MCF 10A (cell line): ENCODE measurements around the gene LRRC47. TPM values are rescaled to one million over a fixed set of nuclear protein-coding genes. Genes with fewer than 3 reads are reported as not detected.
A peak's percentile ranks its signal among the peaks of the same experiment; 100 is the strongest.

ENCODE experiments used
- BruUV-seq: library from RNA; stranded (reverse); fragments of 400-500 nt; replicated peaks from 2 replicates; lab custom pipeline; 2021; lab: Mats Ljungman, UMichigan
- CTCF ChIA-PET: fragments of 300-600 bp; sonication (Branson Sonifier 250); formaldehyde crosslinking; extraction: SDS; loops from one replicate; lab custom pipeline; 2021; ENCODE audit warnings: antibody characterized with exemption, inconsistent platforms; lab: Yijun Ruan, JAX
- POLR2A ChIA-PET: fragments of 300-600, 350-650 bp; sonication (Branson Sonifier 250); formaldehyde crosslinking; extraction: SDS; loops from one replicate; lab custom pipeline; 2020; ENCODE audit warnings: antibody characterized with exemption, inconsistent platforms; lab: Yijun Ruan, JAX
- DNase-seq: peaks from one replicate; pipeline ENCODE4 v3.0.0-alpha.2; 2018; ENCODE audit not compliant: unreplicated experiment
- H3K27ac Mint-ChIP-seq: one replicate; pipeline ENCODE4 v1.8.0; 2022; ENCODE audit warnings: mild to moderate bottlenecking, low read depth, mixed read lengths; ENCODE audit not compliant: unreplicated experiment
- H3K27me3 Mint-ChIP-seq: one replicate; pipeline ENCODE4 v1.8.0; 2022; ENCODE audit warnings: mixed read lengths; ENCODE audit not compliant: insufficient read depth, unreplicated experiment
- H3K36me3 Mint-ChIP-seq: one replicate; pipeline ENCODE4 v1.8.0; 2022; ENCODE audit warnings: mild to moderate bottlenecking, moderate library complexity, mixed read lengths; ENCODE audit not compliant: insufficient read depth, unreplicated experiment
- H3K4me1 Mint-ChIP-seq: one replicate; pipeline ENCODE4 v1.8.0; 2022; ENCODE audit warnings: mixed read lengths; ENCODE audit not compliant: insufficient read depth, unreplicated experiment
- H3K4me3 Mint-ChIP-seq: one replicate; pipeline ENCODE4 v1.8.0; 2022; ENCODE audit warnings: mild to moderate bottlenecking, moderate library complexity, mixed read lengths; ENCODE audit not compliant: unreplicated experiment
- H3K9me3 Mint-ChIP-seq: one replicate; pipeline ENCODE4 v1.8.0; 2022; ENCODE audit warnings: mixed read lengths; ENCODE audit not compliant: unreplicated experiment
- intact Hi-C: fragments of 100-400 bp; cut with micrococcal nuclease; formaldehyde crosslinking; loops from 2 replicates; pipeline ENCODE4 v1.14.1; 2022
- total RNA-seq: library from RNA; stranded (reverse); gene quantifications from 2 replicates; pipeline ENCODE4 v1.2.3, GENCODE V29; 2022
- TF ChIP-seq, protein P1 (sequence below): fragments of 200-600 bp; IDR thresholded peaks from one replicate; pipeline ENCODE4 v1.8.0; 2022; ENCODE audit warnings: antibody characterized with exemption, mild to moderate bottlenecking; ENCODE audit not compliant: unreplicated experiment

LRRC47 gene
- total RNA-seq, 1 experiment from 2014 or later: 46.1 TPM

DNA sequence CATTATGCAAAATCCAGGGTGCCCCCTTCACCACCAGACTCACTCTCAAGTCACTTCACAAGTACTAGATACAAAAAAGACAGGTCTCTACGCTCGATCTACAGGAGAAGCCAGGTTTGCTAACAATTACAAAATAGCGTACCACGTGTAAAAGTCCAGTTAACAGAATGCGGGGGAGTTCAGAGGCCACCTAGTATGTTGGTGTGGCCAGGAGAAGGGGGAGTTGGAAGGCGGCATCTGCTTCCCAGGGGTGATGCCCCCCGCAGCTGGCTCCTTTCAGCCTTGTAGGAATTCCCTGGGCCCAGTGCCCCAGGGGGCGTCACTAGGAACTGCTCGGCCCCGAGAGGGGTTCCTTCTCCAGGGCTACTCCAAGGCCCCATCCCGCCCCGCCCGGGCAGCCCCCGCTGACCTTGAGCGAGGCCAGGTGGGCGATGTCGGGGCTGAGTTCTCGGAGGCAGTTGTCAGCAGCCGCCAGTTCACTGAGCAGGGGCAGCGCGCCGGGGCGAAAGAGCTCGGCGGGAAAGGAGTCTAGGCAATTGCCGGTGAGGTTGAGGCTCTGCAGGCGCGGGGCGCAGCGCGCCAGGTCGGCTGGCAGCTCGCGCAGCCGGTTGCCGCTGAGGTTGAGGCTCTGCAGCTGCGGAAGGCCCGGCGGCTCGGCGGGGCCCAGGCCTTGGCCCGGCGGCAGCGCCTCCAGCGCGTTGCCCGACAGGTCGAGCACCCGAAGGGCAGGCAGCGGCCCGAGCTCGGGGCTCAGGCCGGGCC is 664 bp downstream of the LRRC47 start:
- Mint-ChIP-seq H3K36me3 (peaks cover 29% of the 10 kb centered on the region), H3K4me3 (peak overlapping the region; percentile 94), H3K9me3 (no peaks in the 10 kb centered on the region), H3K27me3 (no peaks in the 10 kb centered on the region), H3K27ac (peak overlapping the region; percentile 86), H3K4me1 (peaks cover 16% of the 10 kb centered on the region)
- CTCF ChIA-PET: interaction anchor here (0.5 to 2.2 kb wide), 5 partner anchors 15 to 227 kb away, joined by 3 to 5 read pairs (median 3); partner anchors contain the start of genes CEP104 and DFFB
- POLR2A ChIA-PET: interaction anchor here (0.7 to 4.6 kb wide), 15 partner anchors 10 to 342 kb away, joined by 3 to 20 read pairs (median 5); partner anchors contain the start of genes C1orf174, CCDC27, CEP104 and DFFB
- BruUV-seq: no TSS peak
- intact Hi-C loops: loop anchor here (5.0 kb wide), 1 partner anchor 173 kb away; no protein-coding TSS in a partner anchor
- DNase-seq: no peak
- TF ChIP-seq, protein P1, sequence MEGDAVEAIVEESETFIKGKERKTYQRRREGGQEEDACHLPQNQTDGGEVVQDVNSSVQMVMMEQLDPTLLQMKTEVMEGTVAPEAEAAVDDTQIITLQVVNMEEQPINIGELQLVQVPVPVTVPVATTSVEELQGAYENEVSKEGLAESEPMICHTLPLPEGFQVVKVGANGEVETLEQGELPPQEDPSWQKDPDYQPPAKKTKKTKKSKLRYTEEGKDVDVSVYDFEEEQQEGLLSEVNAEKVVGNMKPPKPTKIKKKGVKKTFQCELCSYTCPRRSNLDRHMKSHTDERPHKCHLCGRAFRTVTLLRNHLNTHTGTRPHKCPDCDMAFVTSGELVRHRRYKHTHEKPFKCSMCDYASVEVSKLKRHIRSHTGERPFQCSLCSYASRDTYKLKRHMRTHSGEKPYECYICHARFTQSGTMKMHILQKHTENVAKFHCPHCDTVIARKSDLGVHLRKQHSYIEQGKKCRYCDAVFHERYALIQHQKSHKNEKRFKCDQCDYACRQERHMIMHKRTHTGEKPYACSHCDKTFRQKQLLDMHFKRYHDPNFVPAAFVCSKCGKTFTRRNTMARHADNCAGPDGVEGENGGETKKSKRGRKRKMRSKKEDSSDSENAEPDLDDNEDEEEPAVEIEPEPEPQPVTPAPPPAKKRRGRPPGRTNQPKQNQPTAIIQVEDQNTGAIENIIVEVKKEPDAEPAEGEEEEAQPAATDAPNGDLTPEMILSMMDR: no peak

DNA sequence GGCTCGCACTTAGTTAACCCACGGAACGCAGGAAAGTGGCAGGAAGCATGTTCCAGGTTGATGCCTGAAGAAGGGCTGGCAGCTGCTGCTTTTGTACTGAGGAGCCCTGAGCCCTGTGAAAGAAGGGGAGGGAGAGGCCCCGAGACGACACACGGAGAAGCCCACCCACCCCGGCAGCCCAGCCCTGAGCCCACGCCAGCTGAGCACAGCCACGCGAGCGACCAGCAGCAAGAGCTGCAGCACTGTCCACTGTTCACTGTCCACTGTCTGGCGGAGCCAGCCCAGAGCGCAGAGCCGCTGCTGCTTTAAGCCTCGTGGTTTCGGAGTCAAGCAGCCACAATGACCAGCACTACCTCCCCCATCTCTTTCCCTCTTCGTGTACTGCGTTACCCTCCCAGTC is 5.3 kb downstream of the LRRC47 start:
- TF ChIP-seq, protein P1: no peak
- no TSS peak for BruUV-seq
- no peak for DNase-seq
- H3K27ac Mint-ChIP-seq: no peak overlapping the region
- peaks cover 11% of the 10 kb centered on the region for H3K4me1 Mint-ChIP-seq
- CTCF ChIA-PET: no interaction called here
- H3K4me3 Mint-ChIP-seq: no peak overlapping the region
- peaks cover 47% of the 10 kb centered on the region for H3K36me3 Mint-ChIP-seq
- POLR2A ChIA-PET: no interaction called here
- no peaks in the 10 kb centered on the region for H3K9me3 Mint-ChIP-seq
- intact Hi-C loops: no loop called here
- no peaks in the 10 kb centered on the region for H3K27me3 Mint-ChIP-seq

DNA sequence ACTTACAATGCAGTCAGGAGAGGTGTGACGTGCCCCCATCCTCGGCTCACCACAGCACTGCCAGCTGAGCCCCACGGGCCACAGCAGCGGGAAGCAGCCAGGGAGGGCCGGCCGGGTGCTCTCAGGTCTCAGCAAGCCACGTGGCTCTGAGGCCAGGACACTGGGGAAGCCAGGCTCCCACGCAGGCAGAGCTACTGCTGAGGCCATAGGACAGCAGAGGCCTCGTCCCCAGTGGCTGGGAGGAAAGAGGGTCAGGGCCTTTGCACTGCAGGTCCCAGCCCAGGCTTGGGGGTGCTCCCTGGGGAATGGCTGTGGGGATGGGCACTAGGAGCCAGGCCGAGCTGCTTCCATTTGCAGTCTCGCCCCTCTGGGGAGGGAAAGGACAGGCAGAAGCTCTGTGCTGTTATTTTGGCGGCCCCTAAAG is 5.8 kb downstream of the LRRC47 start:
- Mint-ChIP-seq H3K4me1 (peaks cover 11% of the 10 kb centered on the region), H3K36me3 (peaks cover 52% of the 10 kb centered on the region), H3K9me3 (no peaks in the 10 kb centered on the region), H3K4me3 (no peak overlapping the region), H3K27me3 (no peaks in the 10 kb centered on the region), H3K27ac (no peak overlapping the region)
- DNase-seq: no peak
- CTCF ChIA-PET: interaction anchor here (0.7 kb wide), 1 partner anchor 1616 kb away, joined by 4 read pairs; no protein-coding TSS in a partner anchor
- POLR2A ChIA-PET: no interaction called here
- intact Hi-C loops: no loop called here
- TF ChIP-seq, protein P1: no peak
- BruUV-seq: no TSS peak

DNA sequence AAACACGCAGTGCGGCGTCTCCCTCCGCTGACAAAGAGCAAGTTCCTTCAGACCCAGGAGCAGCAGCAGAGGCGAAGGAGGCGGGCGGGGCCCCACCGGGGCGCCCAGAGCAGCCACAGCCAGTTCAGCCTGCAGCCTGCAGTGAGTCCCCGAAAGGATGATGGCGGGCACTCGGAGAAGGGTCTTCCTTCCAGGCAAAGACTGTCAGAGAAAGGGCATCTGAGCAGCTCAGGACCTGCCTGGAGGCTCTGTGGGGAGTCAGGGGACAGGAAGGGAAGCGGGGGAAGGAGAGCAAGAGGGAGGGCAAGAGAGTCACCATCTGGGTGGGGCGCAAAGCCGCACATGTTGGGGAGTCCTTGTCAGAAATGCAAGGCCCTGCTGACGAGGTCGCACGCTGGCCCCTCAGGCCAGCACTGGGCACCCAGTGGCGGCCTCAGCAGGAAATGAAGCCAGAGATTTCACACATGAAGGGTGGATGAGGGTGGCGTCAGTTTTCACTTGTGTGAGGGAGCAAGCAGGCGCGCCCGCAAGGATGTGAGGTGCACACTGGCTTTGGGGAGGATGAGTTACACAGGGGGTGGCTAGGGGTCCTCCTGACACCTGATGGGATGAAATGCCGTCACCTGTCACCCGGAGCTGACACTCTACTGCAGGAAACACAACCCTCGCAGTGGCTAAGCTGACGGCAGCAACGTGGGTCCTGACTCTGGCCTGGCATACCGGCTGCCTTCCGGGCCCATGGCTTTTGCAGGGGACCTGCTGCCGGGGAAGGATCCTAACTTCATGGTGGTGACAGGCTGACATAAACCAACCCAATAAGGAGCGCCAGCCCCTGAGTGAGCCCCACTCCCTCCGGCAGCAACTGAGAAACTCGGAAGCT is 6.6 kb downstream of the LRRC47 start:
- Mint-ChIP-seq H3K9me3 (no peaks in the 10 kb centered on the region), H3K4me1 (peaks cover 11% of the 10 kb centered on the region), H3K4me3 (no peak overlapping the region), H3K36me3 (peaks cover 60% of the 10 kb centered on the region), H3K27ac (no peak overlapping the region), H3K27me3 (no peaks in the 10 kb centered on the region)
- ChIA-PET POLR2A (no interaction called here), CTCF (interaction anchor here (0.7 kb wide), 1 partner anchor 1615 kb away, joined by 4 read pairs; no protein-coding TSS in a partner anchor)
- TF ChIP-seq, protein P1: no peak
- no TSS peak for BruUV-seq
- intact Hi-C loops: no loop called here
- no peak for DNase-seq
